C4-2B (cell line): Measurements from ENCODE around the gene FSTL5.

ENCODE experiments used
- H3K27ac ChIP-seq: fragments of 450-650 bp; 2 replicates; pipeline ENCODE4 v1.5.1; 2017
- ZFX ChIP-seq: fragments of 450-650 bp; IDR thresholded peaks from 2 replicates; pipeline ENCODE4 v1.6.1; 2017
- TF ChIP-seq, protein P1 (sequence below): fragments of 450-650 bp; conservative IDR thresholded peaks from 2 replicates; pipeline ENCODE4 v1.5.1; 2017; ENCODE audit warnings: mild to moderate bottlenecking

The FSTL5 gene

DNA sequence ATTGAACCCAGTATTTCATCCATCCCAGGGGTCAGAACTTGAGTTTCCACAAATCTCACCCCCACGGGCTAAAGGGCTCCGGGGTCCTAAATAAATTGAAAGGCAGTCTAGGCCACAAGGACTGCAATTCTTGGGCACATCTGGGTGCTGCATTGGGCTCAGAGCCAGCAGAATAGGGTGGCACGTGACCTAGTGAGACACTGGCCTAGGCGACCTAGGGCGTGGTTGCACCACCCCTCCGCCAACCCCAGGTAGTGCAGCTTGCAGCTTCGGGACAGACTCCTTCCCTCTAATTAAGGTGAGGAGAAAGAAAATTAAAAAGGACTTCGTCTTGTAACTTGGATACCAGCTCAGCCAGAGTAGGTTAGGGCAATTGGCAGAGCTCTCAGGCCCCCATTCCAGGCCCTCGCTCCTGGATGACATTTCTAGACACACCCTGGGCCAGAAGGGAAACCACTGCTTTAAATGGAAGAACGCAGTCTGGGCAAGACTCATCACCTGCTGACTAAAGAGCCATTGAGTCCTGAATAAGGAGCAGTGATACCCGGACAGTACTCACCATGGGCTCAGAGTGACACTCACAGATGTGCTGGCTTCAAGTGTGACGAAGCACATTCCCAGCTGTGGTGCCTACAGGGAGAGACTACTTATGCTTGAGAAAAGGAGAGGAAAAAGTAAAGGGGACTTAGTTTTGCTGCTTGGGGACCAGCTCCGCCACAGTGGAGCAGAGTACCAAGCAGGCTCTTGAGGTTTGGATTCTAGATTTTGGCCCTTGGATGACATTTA lies 735.4 kb downstream of the FSTL5 start:
- no peak overlapping the region for H3K27ac ChIP-seq
- TF ChIP-seq, protein P1, sequence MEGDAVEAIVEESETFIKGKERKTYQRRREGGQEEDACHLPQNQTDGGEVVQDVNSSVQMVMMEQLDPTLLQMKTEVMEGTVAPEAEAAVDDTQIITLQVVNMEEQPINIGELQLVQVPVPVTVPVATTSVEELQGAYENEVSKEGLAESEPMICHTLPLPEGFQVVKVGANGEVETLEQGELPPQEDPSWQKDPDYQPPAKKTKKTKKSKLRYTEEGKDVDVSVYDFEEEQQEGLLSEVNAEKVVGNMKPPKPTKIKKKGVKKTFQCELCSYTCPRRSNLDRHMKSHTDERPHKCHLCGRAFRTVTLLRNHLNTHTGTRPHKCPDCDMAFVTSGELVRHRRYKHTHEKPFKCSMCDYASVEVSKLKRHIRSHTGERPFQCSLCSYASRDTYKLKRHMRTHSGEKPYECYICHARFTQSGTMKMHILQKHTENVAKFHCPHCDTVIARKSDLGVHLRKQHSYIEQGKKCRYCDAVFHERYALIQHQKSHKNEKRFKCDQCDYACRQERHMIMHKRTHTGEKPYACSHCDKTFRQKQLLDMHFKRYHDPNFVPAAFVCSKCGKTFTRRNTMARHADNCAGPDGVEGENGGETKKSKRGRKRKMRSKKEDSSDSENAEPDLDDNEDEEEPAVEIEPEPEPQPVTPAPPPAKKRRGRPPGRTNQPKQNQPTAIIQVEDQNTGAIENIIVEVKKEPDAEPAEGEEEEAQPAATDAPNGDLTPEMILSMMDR = no peak

DNA sequence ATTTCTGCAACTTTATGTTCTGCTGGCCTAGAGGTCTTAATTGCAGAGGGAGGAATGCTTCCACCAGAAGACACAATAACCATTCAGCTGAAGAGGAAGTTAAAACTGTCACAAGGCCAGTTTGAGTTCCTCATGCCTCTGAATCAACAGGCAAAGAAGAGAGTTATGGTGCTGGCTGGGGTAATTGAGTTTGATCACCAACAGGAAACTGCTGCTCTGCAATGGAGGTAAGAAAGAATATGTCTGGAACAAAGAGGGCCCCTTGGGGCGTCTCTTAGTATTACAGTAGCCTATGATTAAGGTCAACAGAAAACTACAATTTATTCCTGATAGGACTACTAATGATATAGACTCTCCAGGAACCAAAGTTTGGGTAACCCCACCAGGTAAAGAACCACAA lies 744.0 kb downstream of the FSTL5 start:
- TF ChIP-seq ZFX = no peak
- TF ChIP-seq, protein P1 = peak; percentile 27
- H3K27ac ChIP-seq = no peak overlapping the region

DNA sequence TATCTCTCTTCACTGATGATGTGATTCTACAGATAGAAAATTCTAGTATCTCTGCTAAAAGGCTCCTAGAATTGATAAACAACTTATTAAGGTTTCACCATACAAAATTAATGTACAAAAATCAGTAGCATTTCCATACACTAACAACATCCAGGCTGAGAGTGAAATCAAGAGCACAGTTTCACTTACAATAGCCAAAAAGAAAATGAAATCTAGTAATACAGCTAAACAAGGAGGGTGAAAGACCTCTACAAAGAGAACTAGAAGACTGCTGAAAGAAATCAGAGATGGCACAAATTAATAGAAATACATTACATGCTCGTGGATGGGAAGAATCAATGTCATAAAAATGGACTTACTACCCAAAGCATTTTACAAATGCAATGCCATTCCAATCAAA lies 751.9 kb downstream of the FSTL5 start:
- no peak overlapping the region for H3K27ac ChIP-seq
- no peak for TF ChIP-seq ZFX
- TF ChIP-seq, protein P1 = no peak

DNA sequence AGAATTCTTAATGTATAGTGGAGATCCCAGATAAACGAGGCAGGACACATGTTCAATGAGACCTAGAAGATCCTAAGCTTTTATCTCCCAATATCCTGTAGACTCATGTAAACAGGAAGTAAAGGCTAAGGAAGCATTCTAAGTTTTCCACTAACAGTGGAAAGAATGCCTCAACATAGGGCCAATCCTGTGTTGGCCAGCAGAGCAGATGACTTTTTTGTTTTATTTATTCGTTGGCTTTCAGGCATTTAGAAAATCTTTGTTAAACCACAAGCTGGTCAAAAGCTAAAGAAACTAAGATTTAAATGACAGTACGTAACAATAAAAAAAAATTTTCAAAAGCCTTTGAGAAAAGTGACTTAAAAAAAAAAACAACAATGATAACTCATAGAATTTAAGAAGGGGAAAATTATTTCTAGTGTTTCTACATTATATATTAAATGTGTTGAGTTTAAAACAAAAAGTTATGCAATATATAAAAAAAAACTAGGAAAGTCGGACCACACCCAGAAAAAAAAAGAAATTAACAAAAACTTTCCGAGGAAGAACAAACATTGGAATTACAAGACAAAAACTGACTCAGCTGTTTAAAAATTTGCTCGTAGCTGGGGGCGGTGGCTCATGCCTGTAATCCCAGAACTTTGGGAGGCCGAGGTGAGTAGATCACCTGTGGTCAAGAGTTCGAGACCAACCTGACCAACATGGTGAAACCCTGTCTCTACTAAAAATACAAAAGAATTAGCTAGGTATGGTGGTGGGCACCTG lies 759.3 kb downstream of the FSTL5 start:
- TF ChIP-seq ZFX = no peak
- TF ChIP-seq, protein P1 = no peak
- no peak overlapping the region for H3K27ac ChIP-seq

DNA sequence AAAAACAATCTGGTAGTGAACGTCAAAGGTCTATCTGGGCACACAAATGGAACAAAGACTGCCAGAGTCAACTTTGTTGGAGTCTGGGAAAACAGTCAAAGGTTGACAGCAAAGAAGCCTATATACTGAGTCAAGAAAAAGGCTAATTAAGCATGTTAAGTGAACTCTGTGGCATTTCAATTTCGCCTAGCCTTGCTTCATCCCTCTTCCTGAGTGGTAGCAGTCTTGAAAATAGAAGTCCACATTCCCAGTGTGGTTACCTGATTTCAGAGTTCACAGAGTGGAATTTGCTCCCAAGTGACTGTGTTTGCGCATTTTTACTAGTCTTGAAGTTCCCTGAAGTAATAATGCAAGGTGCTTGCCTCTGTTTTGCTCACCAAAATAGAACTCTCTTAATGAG lies 760.0 kb downstream of the FSTL5 start:
- H3K27ac ChIP-seq = no peak overlapping the region
- TF ChIP-seq ZFX = no peak
- TF ChIP-seq, protein P1 = no peak

DNA sequence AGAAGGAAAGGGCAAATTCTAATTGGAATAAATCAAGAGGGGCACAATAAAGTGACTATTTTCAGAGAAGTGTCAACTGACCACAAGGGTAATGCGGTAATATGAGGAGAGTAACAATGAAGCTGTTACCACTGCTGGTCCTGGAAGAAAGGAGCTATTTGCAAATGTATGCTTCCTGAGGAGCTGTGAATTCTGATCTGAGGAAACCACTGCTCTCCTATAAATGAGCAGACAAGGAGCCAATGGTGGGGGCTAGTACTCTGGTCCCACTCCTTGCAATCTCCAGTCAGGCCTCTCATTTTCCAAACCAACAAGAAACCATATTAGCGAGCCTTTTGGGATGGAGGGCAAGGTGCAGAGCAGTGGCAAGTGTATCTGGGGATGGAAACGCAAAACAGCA lies 770.2 kb downstream of the FSTL5 start:
- TF ChIP-seq, protein P1 = no peak
- no peak for TF ChIP-seq ZFX
- H3K27ac ChIP-seq = no peak overlapping the region

DNA sequence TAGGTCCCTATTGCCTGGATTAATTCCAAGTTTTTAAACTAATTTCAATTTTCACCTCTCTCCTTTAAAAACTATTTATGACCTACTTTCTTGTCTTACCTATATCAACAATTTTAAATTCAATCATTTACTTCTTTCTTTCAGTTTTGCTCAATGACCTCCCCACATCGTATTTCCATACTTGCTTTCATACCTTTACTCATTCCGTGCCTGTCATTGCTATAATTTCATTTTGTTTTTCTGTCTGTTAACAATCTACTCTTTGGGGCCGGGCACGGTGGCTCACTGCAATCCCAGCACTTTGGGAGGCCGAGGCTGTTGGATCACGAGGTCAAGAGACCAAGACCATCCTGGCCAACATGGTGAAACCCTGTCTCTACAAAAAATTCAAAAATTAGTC lies 781.1 kb downstream of the FSTL5 start:
- TF ChIP-seq, protein P1 = no peak
- no peak for TF ChIP-seq ZFX
- H3K27ac ChIP-seq = no peak overlapping the region
